ENCODE data around the gene CCDC60.

The CCDC60 gene

DNA sequence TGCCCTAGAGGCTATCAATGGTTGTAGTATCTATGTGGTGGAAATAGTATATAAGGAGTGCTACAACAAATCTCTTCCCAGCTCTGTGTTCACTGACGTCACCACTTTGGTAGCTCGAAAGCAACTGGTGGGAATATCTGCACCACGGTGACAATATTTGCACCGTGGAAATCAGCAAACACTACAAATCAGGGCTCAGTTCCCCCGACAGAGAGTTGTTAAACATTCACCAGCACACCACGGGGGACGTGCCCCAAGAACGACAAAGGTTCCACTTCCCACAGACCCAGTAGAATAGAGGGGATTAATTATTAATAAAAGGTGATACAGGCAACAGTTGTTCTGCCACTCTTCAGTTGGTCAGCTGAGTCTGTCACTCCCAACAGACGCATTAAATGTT, 98.4 kb downstream of the CCDC60 start:
- DNase-seq (ENCODE audit: low spot score), result no peak
- no peak overlapping the region for H3K27ac ChIP-seq
- TF ChIP-seq, protein P1, sequence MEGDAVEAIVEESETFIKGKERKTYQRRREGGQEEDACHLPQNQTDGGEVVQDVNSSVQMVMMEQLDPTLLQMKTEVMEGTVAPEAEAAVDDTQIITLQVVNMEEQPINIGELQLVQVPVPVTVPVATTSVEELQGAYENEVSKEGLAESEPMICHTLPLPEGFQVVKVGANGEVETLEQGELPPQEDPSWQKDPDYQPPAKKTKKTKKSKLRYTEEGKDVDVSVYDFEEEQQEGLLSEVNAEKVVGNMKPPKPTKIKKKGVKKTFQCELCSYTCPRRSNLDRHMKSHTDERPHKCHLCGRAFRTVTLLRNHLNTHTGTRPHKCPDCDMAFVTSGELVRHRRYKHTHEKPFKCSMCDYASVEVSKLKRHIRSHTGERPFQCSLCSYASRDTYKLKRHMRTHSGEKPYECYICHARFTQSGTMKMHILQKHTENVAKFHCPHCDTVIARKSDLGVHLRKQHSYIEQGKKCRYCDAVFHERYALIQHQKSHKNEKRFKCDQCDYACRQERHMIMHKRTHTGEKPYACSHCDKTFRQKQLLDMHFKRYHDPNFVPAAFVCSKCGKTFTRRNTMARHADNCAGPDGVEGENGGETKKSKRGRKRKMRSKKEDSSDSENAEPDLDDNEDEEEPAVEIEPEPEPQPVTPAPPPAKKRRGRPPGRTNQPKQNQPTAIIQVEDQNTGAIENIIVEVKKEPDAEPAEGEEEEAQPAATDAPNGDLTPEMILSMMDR (IDR thresholded peaks at IDR 0.05), result no peak
- no peak overlapping the region for H3K4me3 ChIP-seq

- DNase-seq (ENCODE audit: low spot score), result no peak
- H3K4me3 ChIP-seq, result no peak overlapping the region
- TF ChIP-seq, protein P1 (IDR thresholded peaks at IDR 0.05), result no peak
- no peak overlapping the region for H3K27ac ChIP-seq
Measured at GRCh38 chr12:119440803-119441360, 106.4 kb downstream of the CCDC60 start.

GRCh38 chr12:119444462-119445044, 110.0 kb downstream of the CCDC60 start:
- Histone ChIP-seq H3K4me3 (no peak overlapping the region), H3K27ac (no peak overlapping the region)
- DNase-seq (ENCODE audit: low spot score), result no peak
- TF ChIP-seq, protein P1 (IDR thresholded peaks at IDR 0.05), result no peak

DNA sequence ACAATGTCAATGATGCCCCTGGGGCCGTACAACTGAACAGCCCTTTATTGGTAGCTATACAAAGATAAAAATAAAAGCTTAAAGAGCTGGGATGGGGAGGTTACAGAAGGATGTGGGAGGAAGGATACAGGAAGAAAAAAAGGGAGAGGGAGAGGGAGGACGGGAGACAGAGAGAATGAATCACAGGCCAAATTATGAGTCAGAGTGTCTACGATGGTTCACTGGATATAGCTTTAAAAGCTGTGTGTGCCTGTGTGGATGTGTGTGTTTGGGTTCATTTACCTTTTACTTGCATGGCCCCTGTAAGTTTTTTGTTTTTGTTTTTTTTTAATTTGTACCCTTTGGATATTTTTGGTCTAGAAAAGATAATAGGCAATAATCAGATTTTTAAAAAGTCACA, 111.9 kb downstream of the CCDC60 start:
- TF ChIP-seq, protein P1 (IDR thresholded peaks at IDR 0.05), result no peak
- DNase-seq (ENCODE audit: low spot score), result no peak
- no peak overlapping the region for H3K4me3 ChIP-seq
- H3K27ac ChIP-seq, result no peak overlapping the region

DNA sequence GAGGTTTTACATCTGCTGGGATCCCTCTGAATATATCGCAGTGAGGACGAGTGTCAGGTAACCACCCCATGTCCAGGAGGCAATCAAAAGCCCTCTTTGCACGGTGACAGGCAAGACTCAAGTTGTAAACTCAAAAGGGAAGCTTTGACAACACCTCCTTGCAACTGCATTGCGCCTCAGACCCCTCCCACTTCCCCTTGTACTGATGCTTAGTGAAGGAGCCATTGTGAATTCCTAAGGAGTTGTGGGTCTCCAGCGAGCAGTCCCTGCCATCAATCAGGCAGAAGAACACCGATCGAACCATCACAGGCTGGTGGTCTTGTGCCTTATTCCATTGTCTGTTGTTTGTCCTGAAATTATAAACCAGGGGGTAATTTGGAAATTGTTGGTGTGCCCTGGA, 112.6 kb downstream of the CCDC60 start:
- TF ChIP-seq, protein P1 (IDR thresholded peaks at IDR 0.05), result no peak
- no peak overlapping the region for H3K27ac ChIP-seq
- no peak for DNase-seq (ENCODE audit: low spot score)
- H3K4me3 ChIP-seq, result no peak overlapping the region

DNA sequence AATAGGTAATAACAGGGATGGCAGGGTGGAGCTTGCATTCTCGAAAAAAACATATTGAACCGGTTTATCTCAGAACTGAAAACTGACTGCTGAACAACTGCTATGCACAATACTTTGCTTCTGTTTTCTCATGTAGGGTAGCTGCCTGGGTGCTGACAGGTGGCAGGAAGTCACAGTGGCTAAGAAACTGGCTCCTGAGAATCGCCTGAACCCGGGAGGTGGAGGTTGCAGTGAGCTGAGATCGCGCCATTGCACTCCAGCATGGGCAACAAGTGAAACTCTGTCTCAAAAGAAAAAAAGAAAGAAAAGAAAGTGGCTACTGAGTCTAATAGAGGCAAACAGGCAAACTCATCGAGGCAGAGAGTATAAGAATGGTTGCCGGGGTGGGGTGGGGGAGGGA, 113.1 kb downstream of the CCDC60 start:
- Histone ChIP-seq H3K27ac (no peak overlapping the region), H3K4me3 (no peak overlapping the region)
- no peak for DNase-seq (ENCODE audit: low spot score)
- TF ChIP-seq, protein P1 (IDR thresholded peaks at IDR 0.05), result no peak

- TF ChIP-seq, protein P1 (IDR thresholded peaks at IDR 0.05), result no peak
- Histone ChIP-seq H3K27ac (no peak overlapping the region), H3K4me3 (no peak overlapping the region)
- no peak for DNase-seq (ENCODE audit: low spot score)
Measured at GRCh38 chr12:119448611-119449131, 114.1 kb downstream of the CCDC60 start.

All from coronary artery (tissue), 2 donors.